RWPE1 (cell line): ENCODE measurements around the gene TRAPPC8.

ENCODE experiments used
- CTCF ChIA-PET: fragments of 350-600 bp; sonication (Branson Sonifier 250); formaldehyde crosslinking; extraction: SDS; loops from one replicate; lab custom pipeline; 2021; lab: Yijun Ruan, JAX
- POLR2A ChIA-PET: fragments of 400-600 bp; formaldehyde crosslinking; extraction: SDS; loops from one replicate; lab custom pipeline; 2020; ENCODE audit warnings: antibody characterized with exemption; ENCODE audit not compliant: low non-redundant PET; lab: Yijun Ruan, JAX
- DNase-seq: peaks from one replicate; pipeline ENCODE4 v3.0.0; 2012; ENCODE audit warnings: low spot score
- H3K27ac ChIP-seq: fragments of 450-650 bp; 2 replicates; pipeline ENCODE4 v1.5.1; 2017
- TF ChIP-seq, protein P1 (sequence below): fragments of 450-650 bp; conservative IDR thresholded peaks from 2 replicates; pipeline ENCODE4 v1.5.1; 2017; ENCODE audit warnings: low read depth, mild to moderate bottlenecking

TRAPPC8 gene

GRCh38 chr18:31875301-31875700 is 67.6 kb downstream of the TRAPPC8 start:
- TF ChIP-seq, protein P1, sequence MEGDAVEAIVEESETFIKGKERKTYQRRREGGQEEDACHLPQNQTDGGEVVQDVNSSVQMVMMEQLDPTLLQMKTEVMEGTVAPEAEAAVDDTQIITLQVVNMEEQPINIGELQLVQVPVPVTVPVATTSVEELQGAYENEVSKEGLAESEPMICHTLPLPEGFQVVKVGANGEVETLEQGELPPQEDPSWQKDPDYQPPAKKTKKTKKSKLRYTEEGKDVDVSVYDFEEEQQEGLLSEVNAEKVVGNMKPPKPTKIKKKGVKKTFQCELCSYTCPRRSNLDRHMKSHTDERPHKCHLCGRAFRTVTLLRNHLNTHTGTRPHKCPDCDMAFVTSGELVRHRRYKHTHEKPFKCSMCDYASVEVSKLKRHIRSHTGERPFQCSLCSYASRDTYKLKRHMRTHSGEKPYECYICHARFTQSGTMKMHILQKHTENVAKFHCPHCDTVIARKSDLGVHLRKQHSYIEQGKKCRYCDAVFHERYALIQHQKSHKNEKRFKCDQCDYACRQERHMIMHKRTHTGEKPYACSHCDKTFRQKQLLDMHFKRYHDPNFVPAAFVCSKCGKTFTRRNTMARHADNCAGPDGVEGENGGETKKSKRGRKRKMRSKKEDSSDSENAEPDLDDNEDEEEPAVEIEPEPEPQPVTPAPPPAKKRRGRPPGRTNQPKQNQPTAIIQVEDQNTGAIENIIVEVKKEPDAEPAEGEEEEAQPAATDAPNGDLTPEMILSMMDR, result no peak
- ChIA-PET POLR2A (no interaction called here), CTCF (no interaction called here)
- no peak for DNase-seq
- H3K27ac ChIP-seq, result no peak overlapping the region

DNA sequence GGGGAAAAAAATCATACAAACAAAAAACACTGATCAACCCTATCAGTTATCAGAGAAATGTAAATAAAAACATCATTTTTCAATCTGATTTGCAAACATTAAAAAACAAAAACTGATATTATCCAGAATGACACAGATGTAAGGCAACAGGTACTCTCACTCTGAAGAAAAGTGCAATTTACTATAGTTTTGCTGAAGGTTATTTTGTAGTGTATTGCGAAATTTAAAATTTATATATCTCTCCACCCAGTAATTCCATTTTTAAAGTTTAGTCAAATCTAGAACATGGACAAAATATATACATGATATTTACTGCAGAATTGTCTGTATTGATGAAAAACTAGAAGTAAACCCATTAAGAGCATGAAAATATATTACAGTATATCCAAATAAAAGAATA is 79.8 kb downstream of the TRAPPC8 start:
- CTCF ChIA-PET, result no interaction called here
- H3K27ac ChIP-seq, result no peak overlapping the region
- POLR2A ChIA-PET, result no interaction called here
- TF ChIP-seq, protein P1, result no peak
- no peak for DNase-seq

- ChIA-PET POLR2A (no interaction called here), CTCF (interaction anchor here (1.1 kb wide), 1 partner anchor 11 kb away, joined by 4 read pairs; no protein-coding TSS in a partner anchor)
- DNase-seq, result no peak
- H3K27ac ChIP-seq, result no peak overlapping the region
- TF ChIP-seq, protein P1, result no peak
Observed at GRCh38 chr18:31860488-31860887, 82.4 kb downstream of the TRAPPC8 start.

- CTCF ChIA-PET, result no interaction called here
- no peak overlapping the region for H3K27ac ChIP-seq
- POLR2A ChIA-PET, result no interaction called here
- no peak for DNase-seq
- TF ChIP-seq, protein P1, result no peak
Observed at GRCh38 chr18:31857526-31858106, 85.3 kb downstream of the TRAPPC8 start.

DNA sequence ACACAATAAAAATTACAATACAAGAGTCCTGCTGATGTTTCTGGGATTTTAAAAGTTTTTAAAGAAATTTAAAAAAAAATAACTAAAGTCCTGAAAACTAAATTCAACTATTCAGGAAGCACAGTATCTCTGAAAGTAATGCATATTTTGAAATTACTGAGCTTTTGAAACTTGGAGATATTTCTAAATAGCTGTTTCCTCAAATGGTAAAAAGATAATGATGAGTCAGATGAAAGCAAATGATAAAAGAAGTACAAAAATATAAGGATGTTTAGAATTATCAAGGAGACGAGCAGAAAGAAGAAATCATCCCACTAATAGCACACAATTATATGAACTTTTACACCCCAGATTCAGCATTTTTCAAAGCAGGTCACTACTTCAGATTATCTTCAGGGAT is 92.1 kb downstream of the TRAPPC8 start:
- CTCF ChIA-PET, result interaction anchor here (0.6 kb wide), 2 partner anchors 14 to 221 kb away, joined by 3 read pairs; no protein-coding TSS in a partner anchor
- TF ChIP-seq, protein P1, result no peak
- no peak for DNase-seq
- no peak overlapping the region for H3K27ac ChIP-seq
- POLR2A ChIA-PET, result no interaction called here

DNA sequence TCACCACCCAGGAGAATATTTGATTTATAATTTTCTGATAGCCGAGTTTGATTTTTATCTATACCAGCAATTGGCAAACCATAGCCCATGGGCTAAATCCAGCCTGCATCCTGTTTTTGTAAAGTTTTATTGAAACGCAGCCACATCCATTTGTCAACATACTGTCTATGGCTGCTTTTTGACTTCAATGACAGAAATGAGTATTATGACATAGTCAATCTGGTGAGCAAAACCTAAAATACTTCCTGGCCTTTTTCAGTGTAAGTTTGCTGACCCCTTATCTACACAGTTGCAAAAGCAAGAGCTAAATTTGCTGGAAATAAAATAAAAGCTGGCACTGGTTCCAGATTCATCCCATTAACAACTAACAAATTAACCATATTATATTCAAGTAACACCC is 102.4 kb downstream of the TRAPPC8 start:
- H3K27ac ChIP-seq, result no peak overlapping the region
- ChIA-PET CTCF (no interaction called here), POLR2A (no interaction called here)
- no peak for DNase-seq
- TF ChIP-seq, protein P1, result no peak
